H1 (cell line): ENCODE data around the gene PIP4K2C. TPM values are rescaled to one million over a fixed set of nuclear protein-coding genes. Genes with fewer than 3 reads are reported as not detected.

ENCODE experiments used
- CTCF ChIA-PET: fragments of 300-600 bp; sonication (Branson Sonifier 250); formaldehyde crosslinking; loops from one replicate; lab custom pipeline; 2021; ENCODE audit not compliant: partially characterized antibody; lab: Charles Lee
- POLR2A ChIA-PET: fragments of 300-600 bp; sonication (Branson Sonifier 250); formaldehyde crosslinking; loops from one replicate; lab custom pipeline; 2021; ENCODE audit warnings: inconsistent platforms; ENCODE audit not compliant: partially characterized antibody; lab: Charles Lee
- DNase-seq, 2 experiments: peaks; one replicate each; pipeline versions ENCODE4 v3.0.0 to v3.0.0-alpha.2; 2010 to 2022; ENCODE audit warnings: low spot score in 2 of 2, low read depth in 1 of 2, mixed read lengths in 1 of 2
- FAIRE-seq: peaks from 2 replicates; lab custom pipeline; 2011; peaks lifted over from hg19 to GRCh38; lab: Jason Lieb, UNC
- H2AFZ ChIP-seq: 2 replicates; pipeline ENCODE4 v1.8.1; 2012; ENCODE audit warnings: low read length, inconsistent platforms
- H2AK5ac ChIP-seq: 2 replicates; pipeline ENCODE4 v1.6.1; 2013; ENCODE audit warnings: low read depth, low read length
- H2BK120ac ChIP-seq: replicated peaks from 2 replicates; pipeline ENCODE3; 2013; ENCODE audit warnings: low read depth, low read length, inconsistent platforms
- H2BK12ac ChIP-seq: 2 replicates; pipeline ENCODE4 v1.6.1; 2013; ENCODE audit warnings: low read depth, low read length
- H2BK15ac ChIP-seq: 2 replicates; pipeline ENCODE4 v1.6.1; 2013; ENCODE audit warnings: low read length
- H2BK20ac ChIP-seq: 2 replicates; pipeline ENCODE4 v1.6.1; 2013; ENCODE audit warnings: low read length
- H2BK5ac ChIP-seq: 2 replicates; pipeline ENCODE4 v1.6.1; 2013; ENCODE audit warnings: low read depth, low read length
- H3K14ac ChIP-seq: 2 replicates; pipeline ENCODE4 v1.6.1; 2013; ENCODE audit warnings: inconsistent platforms; ENCODE audit not compliant: insufficient read length
- H3K18ac ChIP-seq: 2 replicates; pipeline ENCODE4 v1.6.1; 2013; ENCODE audit warnings: low read length; ENCODE audit errors: extremely low read depth
- H3K23ac ChIP-seq: 2 replicates; pipeline ENCODE4 v1.6.1; 2013; ENCODE audit warnings: inconsistent platforms; ENCODE audit not compliant: insufficient read length
- H3K23me2 ChIP-seq: 2 replicates; pipeline ENCODE4 v1.6.1; 2013; ENCODE audit warnings: low read depth, low read length
- H3K27ac ChIP-seq: 2 replicates; pipeline ENCODE4 v1.6.1; 2011; ENCODE audit warnings: low read depth, low read length, inconsistent platforms
- H3K27me3 ChIP-seq, 4 experiments: replicated peaks in 1 of 4; 1 replicate in 1 of 4; 2 replicates in 3 of 4; pipeline versions ENCODE4 v1.6.1 to v1.8.1; 2011 to 2013; ENCODE audit warnings: low read length in 3 of 4, mild to moderate bottlenecking in 3 of 4, inconsistent platforms in 2 of 4, mixed read lengths in 2 of 4, moderate library complexity in 1 of 4; ENCODE audit not compliant: control insufficient read depth in 3 of 4, insufficient read depth in 3 of 4; ENCODE audit errors: extremely low read depth in 1 of 4
- H3K36me3 ChIP-seq, 4 experiments: 2 replicates each; pipeline versions ENCODE4 v1.6.1 to v1.8.1; 2011 to 2013; ENCODE audit warnings: mild to moderate bottlenecking in 4 of 4, low read length in 3 of 4, moderate library complexity in 2 of 4, control low read depth in 1 of 4, inconsistent platforms in 1 of 4; ENCODE audit not compliant: insufficient read depth in 4 of 4, control insufficient read depth in 2 of 4
- H3K4ac ChIP-seq: replicated peaks from 2 replicates; pipeline ENCODE3; 2013; ENCODE audit warnings: low read length, low read depth, mixed read lengths, inconsistent platforms; ENCODE audit not compliant: insufficient read length
- H3K4me1 ChIP-seq, 4 experiments: replicated peaks in 1 of 4; 1 replicate in 1 of 4; 2 replicates in 3 of 4; pipeline versions ENCODE4 v1.6.1 to v1.8.1; 2011 to 2013; ENCODE audit warnings: low read length in 3 of 4, inconsistent platforms in 2 of 4, mixed read lengths in 1 of 4; ENCODE audit not compliant: insufficient read depth in 4 of 4, control insufficient read depth in 3 of 4
- H3K4me2 ChIP-seq, 2 experiments: 2 replicates each; pipeline versions ENCODE4 v1.6.1 to v1.8.1; 2011 to 2013; ENCODE audit warnings: low read depth in 2 of 2, low read length in 2 of 2, control low read depth in 1 of 2, inconsistent platforms in 1 of 2, mild to moderate bottlenecking in 1 of 2; ENCODE audit not compliant: insufficient read depth in 1 of 2
- H3K4me3 ChIP-seq, 4 experiments: fragments of 200-600, 300-600 bp in 1 of 4; sonication (generic), shearing (Covaris generic), sonication (Bioruptor Twin) in 1 of 4; 2 replicates each; pipeline versions ENCODE4 v1.5.1 to v1.8.1; 2011 to 2016; ENCODE audit warnings: low read length in 4 of 4, low read depth in 3 of 4, control low read depth in 2 of 4, inconsistent platforms in 2 of 4, mild to moderate bottlenecking in 2 of 4, mixed read lengths in 1 of 4, moderate library complexity in 1 of 4; ENCODE audit not compliant: insufficient read depth in 2 of 4; ENCODE audit errors: extremely low read depth in 1 of 4
- H3K56ac ChIP-seq: replicated peaks from 2 replicates; pipeline ENCODE3; 2013; ENCODE audit warnings: low read depth, mild to moderate bottlenecking, mixed read lengths, low read length, inconsistent platforms; ENCODE audit not compliant: insufficient read length
- H3K79me1 ChIP-seq: 2 replicates; pipeline ENCODE4 v1.6.1; 2013; ENCODE audit warnings: low read depth, low read length, control low read depth
- H3K79me2 ChIP-seq, 2 experiments: 2 replicates each; pipeline versions ENCODE4 v1.6.1 to v1.8.1; 2012 to 2013; ENCODE audit warnings: low read length in 2 of 2, mild to moderate bottlenecking in 2 of 2, inconsistent platforms in 1 of 2; ENCODE audit not compliant: insufficient read depth in 2 of 2, control insufficient read depth in 1 of 2
- H3K9ac ChIP-seq, 4 experiments: replicated peaks in 1 of 4; 1 replicate in 1 of 4; 2 replicates in 3 of 4; pipeline versions ENCODE4 v1.6.1 to v1.8.1; 2011 to 2013; ENCODE audit warnings: low read depth in 3 of 4, low read length in 3 of 4, control low read depth in 2 of 4, mild to moderate bottlenecking in 2 of 4, moderate library complexity in 2 of 4, inconsistent platforms in 1 of 4; ENCODE audit errors: extremely low read depth in 1 of 4
- H3K9me3 ChIP-seq, 2 experiments: 2 replicates each; pipeline versions ENCODE4 v1.6.1 to v1.8.1; 2012 to 2013; ENCODE audit warnings: mild to moderate bottlenecking in 2 of 2, moderate library complexity in 2 of 2, control low read depth in 1 of 2, inconsistent platforms in 1 of 2, low read depth in 1 of 2, low read length in 1 of 2, mixed read lengths in 1 of 2; ENCODE audit not compliant: insufficient read depth in 2 of 2
- H4K20me1 ChIP-seq, 2 experiments: replicated peaks in 1 of 2; 2 replicates each; pipeline versions ENCODE3 to v1.8.1; 2011 to 2013; ENCODE audit warnings: inconsistent platforms in 2 of 2, low read length in 2 of 2, mild to moderate bottlenecking in 1 of 2; ENCODE audit not compliant: insufficient read depth in 2 of 2, control insufficient read depth in 1 of 2
- H4K5ac ChIP-seq: 2 replicates; pipeline ENCODE4 v1.6.1; 2013; ENCODE audit warnings: low read length, low read depth, mixed read lengths, inconsistent platforms; ENCODE audit not compliant: insufficient read length
- H4K8ac ChIP-seq: 2 replicates; pipeline ENCODE4 v1.8.0; 2013; ENCODE audit warnings: mild to moderate bottlenecking, moderate library complexity, low read length, inconsistent platforms; ENCODE audit not compliant: insufficient read depth; ENCODE audit errors: extremely low read depth
- H4K91ac ChIP-seq: replicated peaks from 2 replicates; pipeline ENCODE3; 2013; ENCODE audit warnings: low read length, mixed read lengths, inconsistent platforms; ENCODE audit not compliant: insufficient read length
- RAD21 ChIP-seq, 2 experiments: IDR thresholded peaks in 1 of 2; conservative IDR thresholded peaks in 1 of 2; 2 replicates each; pipeline ENCODE4 v1.6.1; 2011; ENCODE audit warnings: low read depth in 2 of 2, low read length in 2 of 2, improper control_type of control experiment in 1 of 2, inconsistent platforms in 1 of 2, mild to moderate bottlenecking in 1 of 2, moderate library complexity in 1 of 2
- WGBS, 2 experiments: shearing (Covaris generic) in 1 of 2; methylation state at CpG; one replicate each; pipeline versions ENCODE4 v1.1.6 to v1.1.7; 2013 to 2015; ENCODE audit warnings: low lambda C conversion rate in 2 of 2, mixed read lengths in 2 of 2, inconsistent platforms in 1 of 2, low coverage in 1 of 2, missing lambda C conversion rate in 1 of 2; ENCODE audit not compliant: insufficient replicate concordance in 2 of 2, insufficient coverage in 1 of 2, insufficient read length in 1 of 2; ENCODE audit errors: extremely low coverage in 1 of 2, missing lambda C conversion rate in 1 of 2; 5-methylcytosine and 5-hydroxymethylcytosine counted together
- polyA plus RNA-seq, 7 experiments: library from polyadenylated mRNA; depleted of rRNA in 3 of 7; stranded (reverse) in 5 of 7; unstranded in 2 of 7; fragments of >200 nt in 5 of 7; fragments of 200-250 nt in 2 of 7; gene quantifications; 1 replicate in 5 of 7; 2 replicates in 1 of 7; 4 replicates in 1 of 7; pipeline versions ENCODE4 v1.2.1 to v1.2.3, GENCODE V29; 2011 to 2013; ENCODE audit warnings: missing spikeins in 2 of 7, mixed read lengths in 2 of 7
- total RNA-seq: library from RNA; stranded (reverse); fragmentation: NEBNext Ultra II Directional; extraction: Animal tissue kit (Norgen Biotek cat#: 25700); gene quantifications from 2 replicates; pipeline ENCODE4 v1.2.1, GENCODE V29; 2021

The PIP4K2C gene
- total and polyA plus RNA-seq, 2 of the 8 experiments (the other 6 are each of a cell fraction or from before 2014, with no cell fraction given): 25.0 to 27.1 TPM

- no peak overlapping the region for H3K23ac ChIP-seq
- ChIA-PET POLR2A (interaction anchor here (0.7 to 3.6 kb wide), 6 partner anchors 9 to 126 kb away, joined by 4 to 45 read pairs (median 6); partner anchors contain the start of genes ARHGEF25, PIP4K2C and TSPAN31), CTCF (interaction anchor here (1.0 to 10.7 kb wide), 13 partner anchors 8 to 405 kb away, joined by 3 to 201 read pairs (median 13); partner anchors contain the start of genes ARHGEF25, B4GALNT1, DTX3 and PIP4K2C)
- H3K79me2 ChIP-seq: no peaks in the 10 kb centered on the region
- peak overlapping the region; percentile 54 to 74 for H3K4me2 ChIP-seq
- DNase-seq (peak in 1 of 2 experiments; percentile 59), FAIRE-seq (no peak)
- H2BK20ac ChIP-seq: no peak overlapping the region
- no peak overlapping the region for H2BK120ac ChIP-seq
- no peaks in the 10 kb centered on the region for H3K36me3 ChIP-seq
- no peak overlapping the region for H3K9ac ChIP-seq
- H2BK12ac ChIP-seq: 0 out of 2 replicates have a peak overlapping the region, but pooled peaks have one; percentile 50
- no peak overlapping the region for H3K14ac ChIP-seq
- no peak overlapping the region for H3K27ac ChIP-seq
- 0 out of 2 replicates have a peak, but pooled peaks cover 2% of the 10 kb centered on the region for H3K79me1 ChIP-seq
- no peak overlapping the region for H2AFZ ChIP-seq
- no peak overlapping the region; the same call in 1 of the 2 replicates for H4K8ac ChIP-seq
- H3K56ac ChIP-seq: peak overlapping the region; percentile 49
- no peak overlapping the region for H3K4ac ChIP-seq
- H2AK5ac ChIP-seq: no peak overlapping the region
- TF ChIP-seq RAD21 (IDR thresholded peaks at IDR 0.05 in 1 of 2, conservative IDR thresholded peaks at IDR 0.05 in 1 of 2; ENCODE audit: low read depth in 2 of 2, low read length in 2 of 2): no peak
- 33% methylated on average over 16 of the region's 16 CpGs; no CpG with 5 or more reads in 1 of the 2 experiments for WGBS, 2 experiments
- H3K23me2 ChIP-seq: peaks cover 7% of the 10 kb centered on the region; the same call in 1 of the 2 replicates
- H4K91ac ChIP-seq: no peak overlapping the region
- 0 out of 2 replicates have a peak overlapping the region, but pooled peaks have one; percentile 60 for H3K18ac ChIP-seq
- H3K4me1 ChIP-seq: peaks cover 1 to 19% (median 12%) of the 10 kb centered on the region in 4 experiments
- peaks cover 0 to 31% of the 10 kb centered on the region in 2 experiments for H4K20me1 ChIP-seq
- 0 out of 2 replicates have a peak overlapping the region, but pooled peaks have one; percentile 61 for H2BK15ac ChIP-seq
- no peak overlapping the region for H4K5ac ChIP-seq
- peaks cover 62 to 95% (median 93%) of the 10 kb centered on the region in 4 experiments for H3K27me3 ChIP-seq
- H3K9me3 ChIP-seq: no peaks in the 10 kb centered on the region; a peak in 1 of 4 replicates
- peak overlapping the region; percentile 11 to 48 (median 37); a peak in 7 of 8 replicates for H3K4me3 ChIP-seq
- no peak overlapping the region for H2BK5ac ChIP-seq
Measured at GRCh38 chr12:57618966-57619433, 28.0 kb downstream of the PIP4K2C start.
